Measurements from ENCODE around the gene TM9SF4.
A peak's percentile ranks its signal among the peaks of the same experiment; 100 is the strongest.

The TM9SF4 gene

GRCh38 chr20:32129863-32130262 is 20.3 kb downstream of the TM9SF4 start:
- CTCF ChIA-PET: interaction anchor here (0.9 kb wide), 1 partner anchor 40 kb away, joined by 3 read pairs; no protein-coding TSS in a partner anchor
- H3K27ac Mint-ChIP-seq: no peak overlapping the region
- no peak overlapping the region for H3K4me3 Mint-ChIP-seq
- H3K9me3 Mint-ChIP-seq: no peaks in the 10 kb centered on the region
- H3K27me3 Mint-ChIP-seq: no peaks in the 10 kb centered on the region
- DNase-seq: no peak
- H3K4me1 Mint-ChIP-seq: no peaks in the 10 kb centered on the region
- no peaks in the 10 kb centered on the region for H3K36me3 Mint-ChIP-seq

GRCh38 chr20:32130352-32130751 is 20.8 kb downstream of the TM9SF4 start:
- H3K4me3 Mint-ChIP-seq: no peak overlapping the region
- H3K9me3 Mint-ChIP-seq: no peaks in the 10 kb centered on the region
- H3K4me1 Mint-ChIP-seq: no peaks in the 10 kb centered on the region
- CTCF ChIA-PET: no interaction called here
- H3K36me3 Mint-ChIP-seq: no peaks in the 10 kb centered on the region
- no peaks in the 10 kb centered on the region for H3K27me3 Mint-ChIP-seq
- no peak for DNase-seq
- H3K27ac Mint-ChIP-seq: no peak overlapping the region

GRCh38 chr20:32130965-32131364 is 21.5 kb downstream of the TM9SF4 start:
- DNase-seq: no peak
- CTCF ChIA-PET: no interaction called here
- Mint-ChIP-seq H3K9me3 (no peaks in the 10 kb centered on the region), H3K4me1 (no peaks in the 10 kb centered on the region), H3K27ac (no peak overlapping the region), H3K36me3 (no peaks in the 10 kb centered on the region), H3K27me3 (no peaks in the 10 kb centered on the region), H3K4me3 (no peak overlapping the region)

GRCh38 chr20:32132911-32133549 is 23.5 kb downstream of the TM9SF4 start:
- Mint-ChIP-seq H3K27me3 (no peaks in the 10 kb centered on the region), H3K36me3 (peaks cover 7% of the 10 kb centered on the region), H3K9me3 (no peaks in the 10 kb centered on the region), H3K27ac (no peak overlapping the region), H3K4me1 (no peaks in the 10 kb centered on the region), H3K4me3 (no peak overlapping the region)
- DNase-seq: no peak
- CTCF ChIA-PET: interaction anchor here (0.9 kb wide), 1 partner anchor 13 kb away, joined by 3 read pairs; no protein-coding TSS in a partner anchor

- peaks cover 8% of the 10 kb centered on the region for H3K36me3 Mint-ChIP-seq
- CTCF ChIA-PET: no interaction called here
- no peaks in the 10 kb centered on the region for H3K27me3 Mint-ChIP-seq
- no peak overlapping the region for H3K4me3 Mint-ChIP-seq
- H3K4me1 Mint-ChIP-seq: no peaks in the 10 kb centered on the region
- H3K27ac Mint-ChIP-seq: no peak overlapping the region
- no peak for DNase-seq
- H3K9me3 Mint-ChIP-seq: no peaks in the 10 kb centered on the region
Measured at GRCh38 chr20:32134026-32134425, 24.5 kb downstream of the TM9SF4 start.

- Mint-ChIP-seq H3K9me3 (no peaks in the 10 kb centered on the region), H3K27ac (no peak overlapping the region), H3K4me3 (no peak overlapping the region), H3K4me1 (no peaks in the 10 kb centered on the region), H3K27me3 (no peaks in the 10 kb centered on the region), H3K36me3 (peaks cover 26% of the 10 kb centered on the region)
- CTCF ChIA-PET: interaction anchor here (0.9 kb wide), 1 partner anchor 283 kb away, joined by 3 read pairs; no protein-coding TSS in a partner anchor
- no peak for DNase-seq
Measured at GRCh38 chr20:32135983-32136515, 26.5 kb downstream of the TM9SF4 start.

- Mint-ChIP-seq H3K4me3 (no peak overlapping the region), H3K9me3 (no peaks in the 10 kb centered on the region), H3K27ac (no peak overlapping the region), H3K4me1 (no peaks in the 10 kb centered on the region), H3K27me3 (no peaks in the 10 kb centered on the region), H3K36me3 (peaks cover 44% of the 10 kb centered on the region)
- DNase-seq: no peak
- CTCF ChIA-PET: no interaction called here
Measured at GRCh38 chr20:32138921-32139320, 29.4 kb downstream of the TM9SF4 start.

GRCh38 chr20:32139947-32140346 is 30.4 kb downstream of the TM9SF4 start:
- H3K9me3 Mint-ChIP-seq: no peaks in the 10 kb centered on the region
- no peaks in the 10 kb centered on the region for H3K27me3 Mint-ChIP-seq
- DNase-seq: no peak
- H3K4me3 Mint-ChIP-seq: no peak overlapping the region
- peaks cover 48% of the 10 kb centered on the region for H3K36me3 Mint-ChIP-seq
- CTCF ChIA-PET: no interaction called here
- no peaks in the 10 kb centered on the region for H3K4me1 Mint-ChIP-seq
- peak overlapping the region; percentile 4 for H3K27ac Mint-ChIP-seq

GRCh38 chr20:32140603-32141002 is 31.1 kb downstream of the TM9SF4 start:
- H3K36me3 Mint-ChIP-seq: peaks cover 53% of the 10 kb centered on the region
- DNase-seq: no peak
- no peak overlapping the region for H3K27ac Mint-ChIP-seq
- CTCF ChIA-PET: no interaction called here
- H3K4me3 Mint-ChIP-seq: no peak overlapping the region
- no peaks in the 10 kb centered on the region for H3K9me3 Mint-ChIP-seq
- no peaks in the 10 kb centered on the region for H3K27me3 Mint-ChIP-seq
- H3K4me1 Mint-ChIP-seq: no peaks in the 10 kb centered on the region

GRCh38 chr20:32141465-32141980 is 32.0 kb downstream of the TM9SF4 start:
- Mint-ChIP-seq H3K27ac (peak overlapping the region; percentile 67), H3K36me3 (peaks cover 62% of the 10 kb centered on the region), H3K4me1 (no peaks in the 10 kb centered on the region), H3K9me3 (no peaks in the 10 kb centered on the region), H3K27me3 (no peaks in the 10 kb centered on the region), H3K4me3 (no peak overlapping the region)
- CTCF ChIA-PET: no interaction called here
- no peak for DNase-seq

GRCh38 chr20:32142088-32142487 is 32.6 kb downstream of the TM9SF4 start:
- CTCF ChIA-PET: no interaction called here
- peaks cover 64% of the 10 kb centered on the region for H3K36me3 Mint-ChIP-seq
- DNase-seq: no peak

GRCh38 chr20:32142991-32143390 is 33.5 kb downstream of the TM9SF4 start:
- CTCF ChIA-PET: no interaction called here
- Mint-ChIP-seq H3K27me3 (no peaks in the 10 kb centered on the region), H3K9me3 (no peaks in the 10 kb centered on the region), H3K4me3 (no peak overlapping the region), H3K4me1 (no peaks in the 10 kb centered on the region), H3K36me3 (peaks cover 59% of the 10 kb centered on the region), H3K27ac (no peak overlapping the region)
- no peak for DNase-seq

More at GRCh38 chr20:32142088-32142487, 32.6 kb downstream of the TM9SF4 start:
- H3K4me3 Mint-ChIP-seq: no peak overlapping the region
- H3K27ac Mint-ChIP-seq: no peak overlapping the region
- no peaks in the 10 kb centered on the region for H3K27me3 Mint-ChIP-seq
- H3K9me3 Mint-ChIP-seq: no peaks in the 10 kb centered on the region
- no peaks in the 10 kb centered on the region for H3K4me1 Mint-ChIP-seq

- Mint-ChIP-seq H3K36me3 (peaks cover 56% of the 10 kb centered on the region), H3K4me3 (no peak overlapping the region), H3K9me3 (no peaks in the 10 kb centered on the region), H3K4me1 (no peaks in the 10 kb centered on the region), H3K27ac (no peak overlapping the region), H3K27me3 (no peaks in the 10 kb centered on the region)
- no peak for DNase-seq
- CTCF ChIA-PET: no interaction called here
Measured at GRCh38 chr20:32144898-32145662, 35.6 kb downstream of the TM9SF4 start.

- no peak for DNase-seq
- Mint-ChIP-seq H3K27ac (no peak overlapping the region), H3K36me3 (peaks cover 45% of the 10 kb centered on the region), H3K4me3 (no peak overlapping the region), H3K9me3 (no peaks in the 10 kb centered on the region), H3K27me3 (no peaks in the 10 kb centered on the region), H3K4me1 (no peaks in the 10 kb centered on the region)
- CTCF ChIA-PET: no interaction called here
Measured at GRCh38 chr20:32149566-32150170, 40.2 kb downstream of the TM9SF4 start.
